MV-4-11 (cell line): ENCODE data around the gene PHLDB1.

Experiments used
- DNase-seq: peaks from one replicate; lab custom pipeline; 2025; lab: John Stamatoyannopoulos, UW

Gene PHLDB1

GRCh38 chr11:118622376-118623268, 15.2 kb downstream of the PHLDB1 start:
- DNase-seq = no peak

GRCh38 chr11:118623269-118623655, 15.8 kb downstream of the PHLDB1 start:
- no peak for DNase-seq

- no peak for DNase-seq
Observed at GRCh38 chr11:118625036-118625690, 17.7 kb downstream of the PHLDB1 start.

GRCh38 chr11:118625976-118626375, 18.6 kb downstream of the PHLDB1 start:
- DNase-seq = no peak

GRCh38 chr11:118627566-118627965, 20.2 kb downstream of the PHLDB1 start:
- DNase-seq = no peak

GRCh38 chr11:118628031-118628430, 20.6 kb downstream of the PHLDB1 start:
- no peak for DNase-seq

- DNase-seq = no peak
Observed at GRCh38 chr11:118628432-118628831, 21.0 kb downstream of the PHLDB1 start.

- no peak for DNase-seq
Observed at GRCh38 chr11:118628861-118629549, 21.6 kb downstream of the PHLDB1 start.

GRCh38 chr11:118629761-118630661, 22.6 kb downstream of the PHLDB1 start:
- no peak for DNase-seq

- no peak for DNase-seq
Observed at GRCh38 chr11:118631142-118631909, 23.9 kb downstream of the PHLDB1 start.

GRCh38 chr11:118632577-118633318, 25.3 kb downstream of the PHLDB1 start:
- no peak for DNase-seq

GRCh38 chr11:118633319-118633690, 25.9 kb downstream of the PHLDB1 start:
- no peak for DNase-seq

GRCh38 chr11:118633979-118634378, 26.6 kb downstream of the PHLDB1 start:
- no peak for DNase-seq

GRCh38 chr11:118634431-118635236, 27.2 kb downstream of the PHLDB1 start:
- no peak for DNase-seq

- no peak for DNase-seq
Observed at GRCh38 chr11:118635237-118635591, 27.8 kb downstream of the PHLDB1 start.

- DNase-seq = no peak
Observed at GRCh38 chr11:118635642-118636041, 28.2 kb downstream of the PHLDB1 start.

- DNase-seq = no peak
Observed at GRCh38 chr11:118636569-118637290, 29.3 kb downstream of the PHLDB1 start.

- DNase-seq = no peak
Observed at GRCh38 chr11:118638726-118639125, 31.3 kb downstream of the PHLDB1 start.

- DNase-seq = no peak
Observed at GRCh38 chr11:118639899-118640298, 32.5 kb downstream of the PHLDB1 start.
